ENCODE data around the gene PCSK9. TPM values are rescaled to one million over a fixed set of nuclear protein-coding genes. Genes with fewer than 3 reads are reported as not detected.

Gene PCSK9
- total RNA-seq, 2 donors from 2014 or later = 48.9 to 61.2 TPM

DNA sequence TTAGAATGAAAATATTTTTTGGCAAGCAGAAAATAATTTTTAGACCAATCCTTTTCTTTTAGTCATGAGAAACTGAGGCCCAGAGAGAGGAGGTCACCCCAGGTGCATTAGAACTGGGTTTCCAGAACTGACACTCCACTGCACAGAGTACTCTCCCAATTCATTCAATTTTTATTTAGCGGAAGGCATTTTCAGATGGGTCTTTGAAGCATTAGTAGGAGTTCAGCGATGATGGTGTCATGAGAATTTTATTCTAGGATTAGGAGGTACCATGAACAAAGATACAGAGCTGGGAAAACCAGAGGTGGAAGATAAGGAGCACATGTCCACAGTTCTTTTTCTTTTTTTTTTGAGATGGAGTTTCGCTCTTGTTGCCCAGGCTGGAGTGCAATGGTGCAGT is 2.3 kb downstream of the PCSK9 start:
- no peak for DNase-seq
- Histone ChIP-seq H3K36me3 (no peaks in the 10 kb centered on the region), H3K9me3 (no peaks in the 10 kb centered on the region), H3K4me3 (peak overlapping the region; percentile 57), H3K27me3 (peaks cover 9% of the 10 kb centered on the region), H3K27ac (no peak overlapping the region), H3K4me1 (no peaks in the 10 kb centered on the region), H3K9ac (ENCODE audit: low read depth in 2 of 2, low read length in 2 of 2) (no peak overlapping the region)
- TF ChIP-seq, protein P1, sequence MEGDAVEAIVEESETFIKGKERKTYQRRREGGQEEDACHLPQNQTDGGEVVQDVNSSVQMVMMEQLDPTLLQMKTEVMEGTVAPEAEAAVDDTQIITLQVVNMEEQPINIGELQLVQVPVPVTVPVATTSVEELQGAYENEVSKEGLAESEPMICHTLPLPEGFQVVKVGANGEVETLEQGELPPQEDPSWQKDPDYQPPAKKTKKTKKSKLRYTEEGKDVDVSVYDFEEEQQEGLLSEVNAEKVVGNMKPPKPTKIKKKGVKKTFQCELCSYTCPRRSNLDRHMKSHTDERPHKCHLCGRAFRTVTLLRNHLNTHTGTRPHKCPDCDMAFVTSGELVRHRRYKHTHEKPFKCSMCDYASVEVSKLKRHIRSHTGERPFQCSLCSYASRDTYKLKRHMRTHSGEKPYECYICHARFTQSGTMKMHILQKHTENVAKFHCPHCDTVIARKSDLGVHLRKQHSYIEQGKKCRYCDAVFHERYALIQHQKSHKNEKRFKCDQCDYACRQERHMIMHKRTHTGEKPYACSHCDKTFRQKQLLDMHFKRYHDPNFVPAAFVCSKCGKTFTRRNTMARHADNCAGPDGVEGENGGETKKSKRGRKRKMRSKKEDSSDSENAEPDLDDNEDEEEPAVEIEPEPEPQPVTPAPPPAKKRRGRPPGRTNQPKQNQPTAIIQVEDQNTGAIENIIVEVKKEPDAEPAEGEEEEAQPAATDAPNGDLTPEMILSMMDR (IDR thresholded peaks at IDR 0.05) = no peak
- intact Hi-C loops (cut with DNase I) = no loop called here

DNA sequence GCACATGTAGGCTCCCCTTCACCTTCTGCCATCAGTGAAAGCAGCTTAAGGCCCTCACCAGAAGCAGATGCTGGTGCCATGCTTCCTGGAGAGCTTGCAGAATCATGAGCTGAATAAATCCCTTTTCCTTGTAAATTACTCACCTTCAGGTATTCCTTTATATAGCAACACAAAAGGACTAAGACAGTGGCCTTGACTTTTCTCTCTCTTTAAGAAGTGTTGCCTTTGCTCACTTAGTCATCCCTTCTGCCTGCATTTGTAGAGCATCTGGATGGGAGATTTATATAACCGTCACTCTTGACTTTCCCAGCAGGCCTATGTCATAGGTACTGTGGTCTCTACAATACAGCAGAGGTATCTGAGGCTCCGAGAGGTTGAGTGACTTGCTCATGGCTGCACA is 3.7 kb downstream of the PCSK9 start:
- intact Hi-C loops (cut with DNase I) = no loop called here
- Histone ChIP-seq H3K36me3 (no peaks in the 10 kb centered on the region), H3K27me3 (peaks cover 4% of the 10 kb centered on the region), H3K9ac (ENCODE audit: low read depth in 2 of 2, low read length in 2 of 2) (no peak overlapping the region), H3K9me3 (no peaks in the 10 kb centered on the region), H3K4me1 (no peaks in the 10 kb centered on the region), H3K27ac (no peak overlapping the region), H3K4me3 (no peak overlapping the region)
- TF ChIP-seq, protein P1 (IDR thresholded peaks at IDR 0.05) = no peak
- DNase-seq = no peak

DNA sequence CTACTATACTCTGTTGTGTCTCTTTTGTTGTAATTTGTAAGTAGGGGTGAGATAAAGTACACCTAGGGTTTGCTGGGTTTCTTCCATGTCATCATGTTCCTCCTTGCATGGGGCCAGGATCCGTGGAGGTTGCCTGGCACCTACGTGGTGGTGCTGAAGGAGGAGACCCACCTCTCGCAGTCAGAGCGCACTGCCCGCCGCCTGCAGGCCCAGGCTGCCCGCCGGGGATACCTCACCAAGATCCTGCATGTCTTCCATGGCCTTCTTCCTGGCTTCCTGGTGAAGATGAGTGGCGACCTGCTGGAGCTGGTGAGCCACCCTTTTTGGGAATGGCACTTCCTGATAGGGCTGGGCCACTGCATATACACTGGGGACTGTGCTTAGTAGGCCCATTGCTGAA is 4.4 kb downstream of the PCSK9 start:
- H3K27me3 ChIP-seq = peaks cover 4% of the 10 kb centered on the region
- H3K9me3 ChIP-seq = no peaks in the 10 kb centered on the region
- H3K4me1 ChIP-seq = no peaks in the 10 kb centered on the region
- TF ChIP-seq, protein P1 (IDR thresholded peaks at IDR 0.05) = no peak
- no peaks in the 10 kb centered on the region for H3K36me3 ChIP-seq
- no peak overlapping the region for H3K9ac ChIP-seq (ENCODE audit: low read depth in 2 of 2, low read length in 2 of 2)
- DNase-seq = no peak
- H3K27ac ChIP-seq = no peak overlapping the region
- intact Hi-C loops (cut with DNase I) = no loop called here
- no peak overlapping the region for H3K4me3 ChIP-seq

DNA sequence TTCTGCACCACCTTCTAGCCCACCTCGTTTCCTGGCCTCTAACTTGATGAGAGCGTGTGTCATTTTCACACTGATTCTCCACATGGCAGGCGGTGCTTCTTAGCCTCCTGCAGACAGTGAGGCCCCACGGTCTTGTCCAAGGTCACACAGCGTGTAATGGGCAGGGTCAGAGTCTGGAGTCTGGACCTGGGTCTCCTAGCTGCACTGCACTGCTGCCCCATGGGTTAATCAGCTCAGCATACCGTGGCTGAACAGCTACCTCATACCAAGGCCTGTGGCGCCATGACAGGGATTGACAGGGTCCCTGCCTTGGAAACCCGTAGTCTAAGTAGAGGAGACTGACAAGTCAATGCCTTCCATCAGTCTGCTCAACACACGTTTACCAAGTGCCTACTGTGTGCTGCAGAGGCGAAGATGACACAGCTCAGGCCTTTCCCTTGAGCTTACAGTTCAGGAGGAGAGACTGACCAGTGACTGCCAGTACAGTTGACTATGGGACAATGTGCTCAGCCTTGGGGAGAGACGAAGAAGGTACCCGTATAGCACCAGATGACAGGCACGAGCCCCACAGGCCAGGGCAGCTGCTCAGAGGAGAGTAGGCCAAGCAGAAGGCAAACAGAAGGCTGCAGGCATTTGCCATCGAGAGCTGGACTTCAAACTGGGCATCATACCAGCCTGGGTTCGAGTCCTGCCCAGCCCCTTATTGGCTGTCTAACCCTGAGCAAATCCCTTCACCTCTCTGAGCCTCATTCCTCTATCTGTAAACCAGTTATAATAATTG is 5.5 kb downstream of the PCSK9 start:
- no peak for DNase-seq
- no peak overlapping the region for H3K9ac ChIP-seq (ENCODE audit: low read depth in 2 of 2, low read length in 2 of 2)
- no peaks in the 10 kb centered on the region for H3K27me3 ChIP-seq
- H3K27ac ChIP-seq = no peak overlapping the region
- intact Hi-C loops (cut with DNase I) = no loop called here
- H3K9me3 ChIP-seq = no peaks in the 10 kb centered on the region
- no peaks in the 10 kb centered on the region for H3K36me3 ChIP-seq
- TF ChIP-seq, protein P1 (IDR thresholded peaks at IDR 0.05) = no peak
- no peak overlapping the region for H3K4me3 ChIP-seq
- H3K4me1 ChIP-seq = no peaks in the 10 kb centered on the region

DNA sequence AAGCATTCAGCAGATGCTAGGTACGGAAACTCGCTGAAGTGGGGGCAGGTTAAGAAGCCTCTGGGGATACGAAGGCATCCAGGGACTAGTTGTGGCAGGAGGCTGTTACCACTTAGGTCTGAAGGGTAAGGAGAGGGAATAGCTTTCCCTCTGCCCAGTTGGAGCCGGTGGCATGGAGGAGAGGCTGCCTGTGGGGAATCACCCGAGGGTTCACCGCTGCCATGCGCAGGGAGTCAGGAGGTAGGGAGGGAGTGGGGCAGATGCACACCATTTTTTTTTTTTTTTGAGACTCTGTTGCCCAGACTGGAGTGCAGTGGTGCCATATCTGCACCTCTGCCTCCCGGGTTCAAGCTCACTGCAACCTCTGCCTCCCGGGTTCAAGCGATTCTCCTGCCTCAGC is 6.1 kb downstream of the PCSK9 start:
- TF ChIP-seq, protein P1 (IDR thresholded peaks at IDR 0.05) = no peak
- H3K4me1 ChIP-seq = no peaks in the 10 kb centered on the region
- no peaks in the 10 kb centered on the region for H3K27me3 ChIP-seq
- no peak overlapping the region for H3K27ac ChIP-seq
- H3K9ac ChIP-seq (ENCODE audit: low read depth in 2 of 2, low read length in 2 of 2) = no peak overlapping the region
- H3K9me3 ChIP-seq = no peaks in the 10 kb centered on the region
- no peak for DNase-seq
- intact Hi-C loops (cut with DNase I) = no loop called here
- no peak overlapping the region for H3K4me3 ChIP-seq
- H3K36me3 ChIP-seq = no peaks in the 10 kb centered on the region

Measured in colonic mucosa (tissue), 4 donors.